COLO668 (cell line): ENCODE results near the gene EDEM3.

Experiments
- DNase-seq: peaks from one replicate; lab custom pipeline; 2025; ENCODE audit not compliant: unreplicated experiment; lab: John Stamatoyannopoulos, UW

EDEM3 gene

DNA sequence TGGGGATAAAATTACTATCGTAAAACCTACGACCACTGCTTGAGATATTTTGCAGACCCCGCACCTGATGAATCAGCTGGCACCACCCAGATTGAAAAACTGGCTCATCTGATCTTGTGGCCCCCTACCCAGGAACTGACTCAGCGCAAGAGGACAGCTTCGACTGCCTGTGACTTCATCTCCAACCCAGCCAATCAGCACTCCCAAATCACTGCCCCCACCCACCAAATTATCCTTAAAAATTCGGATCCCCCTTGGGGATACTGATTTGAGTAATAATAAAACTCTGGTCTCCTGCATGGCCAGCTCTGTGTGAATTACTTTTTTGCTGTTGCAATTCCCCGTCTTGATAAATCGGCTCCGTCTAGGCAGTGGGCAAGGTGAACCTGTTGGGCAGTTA lies 81.4 kb downstream of the EDEM3 start:
- no peak for DNase-seq

GRCh38 chr1:184672013-184672726 lies 82.5 kb downstream of the EDEM3 start:
- no peak for DNase-seq

DNA sequence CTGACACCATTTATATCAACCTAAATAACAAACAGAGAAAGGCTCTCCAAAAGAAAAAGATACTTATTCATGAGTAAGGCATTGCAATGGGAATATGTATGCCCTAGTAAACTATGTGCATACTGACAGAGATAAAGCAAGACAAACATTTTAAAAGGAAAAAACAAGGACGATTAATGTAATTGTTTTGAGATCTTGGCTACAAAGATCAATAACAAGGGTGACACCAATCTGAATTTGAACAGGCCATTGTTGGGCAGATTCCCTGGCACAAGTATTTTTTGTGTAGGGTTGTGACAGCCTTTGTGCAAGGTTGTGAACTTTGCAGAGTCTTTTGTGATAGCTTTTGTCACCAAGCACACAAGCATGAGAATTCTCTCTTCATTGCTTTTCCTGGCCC lies 85.3 kb downstream of the EDEM3 start:
- no peak for DNase-seq

- DNase-seq, result no peak
Measured at GRCh38 chr1:184665360-184665759, 89.3 kb downstream of the EDEM3 start.

DNA sequence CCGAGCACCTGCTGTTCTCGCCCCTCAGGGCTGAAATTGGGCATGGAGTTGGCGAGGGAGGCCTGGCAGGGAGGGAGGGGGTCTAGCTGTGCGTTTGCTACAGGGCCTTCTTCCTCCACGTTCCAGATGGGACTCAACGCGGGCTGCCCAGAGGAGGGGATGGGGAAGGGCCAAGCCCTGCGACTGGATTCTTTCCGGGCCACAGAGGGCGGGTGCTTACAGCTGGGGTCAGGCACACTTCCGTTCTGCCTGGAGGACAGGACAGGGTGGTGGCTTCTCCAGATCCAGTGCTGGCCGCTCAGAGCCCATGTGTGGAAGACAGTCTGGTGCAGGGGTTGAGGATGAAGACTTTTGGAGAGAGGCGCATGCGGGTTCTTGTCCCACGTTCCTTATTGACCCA lies 90.0 kb downstream of the EDEM3 start:
- DNase-seq, result no peak

DNA sequence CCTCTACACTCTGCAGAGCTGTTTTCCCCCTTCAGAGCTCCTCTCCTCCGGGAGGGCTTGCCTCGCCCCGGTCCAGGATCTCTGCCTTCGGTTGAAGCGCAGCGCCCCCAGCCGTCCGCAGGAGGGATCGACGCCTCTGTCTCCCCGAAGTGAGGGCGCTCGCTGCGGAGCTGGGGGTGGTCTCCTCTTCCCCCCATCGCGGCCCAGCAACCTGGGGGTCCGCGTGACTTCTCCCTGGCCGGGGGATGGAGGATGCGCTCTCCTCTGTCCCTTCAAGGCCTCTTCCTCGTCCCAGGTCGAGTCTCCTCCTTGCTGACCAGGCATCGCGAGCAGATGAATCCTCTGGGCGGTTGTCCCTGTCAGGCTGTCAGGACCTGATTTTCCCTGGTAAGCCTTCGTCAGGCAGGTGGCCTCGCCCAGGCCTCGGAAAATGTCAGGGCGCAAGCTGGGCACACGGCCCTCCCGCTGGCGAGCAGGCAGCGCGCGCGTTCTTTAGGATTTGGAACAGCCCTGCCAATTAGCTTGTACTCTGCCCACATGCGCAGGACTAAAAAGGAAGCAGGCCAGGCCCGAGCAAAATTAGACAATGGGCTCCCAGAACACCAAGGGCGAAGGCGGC lies 90.5 kb downstream of the EDEM3 start:
- peak; percentile 74 for DNase-seq

DNA sequence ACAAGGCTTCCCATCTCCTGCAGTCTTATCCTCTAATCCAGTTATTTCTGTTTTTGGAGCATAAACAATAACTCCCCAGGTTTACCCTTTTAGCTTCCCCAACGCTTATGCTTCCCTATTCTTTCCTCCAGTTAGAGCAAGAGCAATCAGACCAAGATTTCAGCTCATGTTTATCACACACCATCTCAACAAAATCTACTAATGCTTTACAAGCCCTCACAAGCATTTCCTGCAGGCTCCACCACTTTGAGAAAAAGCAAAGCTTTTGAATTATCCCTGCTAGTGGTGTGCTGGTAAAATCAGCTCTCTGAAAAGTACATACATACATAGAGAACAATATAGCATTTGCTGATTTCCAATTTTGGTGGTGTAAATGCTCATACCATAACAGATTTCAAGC lies 92.9 kb downstream of the EDEM3 start:
- no peak for DNase-seq

- DNase-seq, result no peak
Measured at GRCh38 chr1:184660462-184661191, 94.0 kb downstream of the EDEM3 start.

GRCh38 chr1:184658055-184658454 lies 96.6 kb downstream of the EDEM3 start:
- DNase-seq, result no peak

- DNase-seq, result no peak
Measured at GRCh38 chr1:184656221-184656620, 98.4 kb downstream of the EDEM3 start.

DNA sequence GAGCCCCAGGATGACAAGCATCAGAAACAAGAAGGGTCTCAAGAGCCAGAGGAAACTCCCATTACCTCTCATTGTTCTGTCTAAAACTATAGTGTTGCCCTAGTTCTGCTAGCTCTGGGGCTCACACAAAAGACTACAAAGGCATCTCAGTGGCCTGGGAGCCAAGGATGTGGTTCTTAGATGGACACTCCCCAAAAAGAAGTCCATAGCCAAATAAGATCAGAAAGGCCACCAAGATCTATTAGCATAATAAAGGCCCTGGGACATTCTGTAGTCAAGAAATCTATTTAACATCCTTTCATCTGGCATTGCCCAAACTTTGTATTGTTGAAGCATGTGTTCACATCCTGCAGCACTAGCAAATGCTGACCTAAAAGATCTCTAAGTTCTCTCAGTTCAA lies 99.5 kb downstream of the EDEM3 start:
- no peak for DNase-seq

DNA sequence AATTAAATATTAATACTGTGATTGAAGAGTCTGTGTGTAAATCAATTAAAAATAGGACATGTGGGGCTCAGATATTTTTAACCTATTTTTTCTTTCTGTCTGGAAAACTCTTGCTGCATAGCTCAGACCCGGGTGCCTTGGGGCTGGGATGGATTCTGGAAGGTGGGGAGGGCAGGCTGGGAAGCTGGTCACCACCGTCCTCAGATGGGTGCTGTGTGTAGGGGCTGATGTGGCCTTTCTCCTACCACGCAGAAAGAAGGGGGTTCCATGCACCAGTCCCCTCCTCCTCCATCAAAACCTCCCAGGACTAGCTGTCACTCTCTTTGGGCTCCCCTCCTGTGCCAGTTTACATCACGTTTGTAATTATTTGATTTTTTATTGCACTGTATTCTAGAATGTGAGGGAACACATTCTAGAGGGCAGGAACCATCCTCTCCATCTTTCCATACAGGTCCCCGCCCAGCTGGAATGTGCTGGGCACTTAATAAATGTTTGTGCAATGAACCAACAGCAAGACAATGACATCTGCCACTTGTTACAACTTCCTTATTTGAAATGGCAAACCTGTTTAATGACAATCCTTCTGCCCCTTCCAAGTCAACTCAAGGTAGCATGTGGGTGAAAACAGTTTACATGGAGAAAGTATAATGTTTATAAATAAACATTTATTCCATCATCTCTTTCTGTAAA lies 104.3 kb downstream of the EDEM3 start:
- no peak for DNase-seq

DNA sequence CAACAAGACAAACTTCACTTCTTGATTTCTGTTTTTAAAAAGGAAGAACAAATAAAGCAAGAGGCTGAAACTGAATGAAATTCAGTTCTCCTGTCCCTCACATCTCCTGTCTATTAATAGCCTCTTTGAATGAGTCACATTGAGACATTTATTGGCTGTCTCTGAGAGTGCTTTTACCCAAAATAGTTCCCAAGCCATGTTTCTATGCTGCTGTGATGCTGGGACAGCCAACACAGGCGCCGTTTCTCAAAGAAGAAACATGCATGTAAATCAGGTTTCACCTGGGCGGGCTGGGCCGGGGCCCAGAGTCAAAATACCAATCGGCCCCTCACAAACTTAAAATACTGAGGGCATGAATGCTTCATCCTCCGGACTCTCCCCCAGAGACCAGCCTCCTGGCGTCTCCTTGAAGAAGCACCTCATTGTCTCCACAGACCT lies 105.2 kb downstream of the EDEM3 start:
- no peak for DNase-seq

- no peak for DNase-seq
Measured at GRCh38 chr1:184648856-184649201, 105.8 kb downstream of the EDEM3 start.

- DNase-seq, result no peak
Measured at GRCh38 chr1:184648160-184648855, 106.3 kb downstream of the EDEM3 start.

GRCh38 chr1:184647471-184647870 lies 107.2 kb downstream of the EDEM3 start:
- DNase-seq, result no peak

DNA sequence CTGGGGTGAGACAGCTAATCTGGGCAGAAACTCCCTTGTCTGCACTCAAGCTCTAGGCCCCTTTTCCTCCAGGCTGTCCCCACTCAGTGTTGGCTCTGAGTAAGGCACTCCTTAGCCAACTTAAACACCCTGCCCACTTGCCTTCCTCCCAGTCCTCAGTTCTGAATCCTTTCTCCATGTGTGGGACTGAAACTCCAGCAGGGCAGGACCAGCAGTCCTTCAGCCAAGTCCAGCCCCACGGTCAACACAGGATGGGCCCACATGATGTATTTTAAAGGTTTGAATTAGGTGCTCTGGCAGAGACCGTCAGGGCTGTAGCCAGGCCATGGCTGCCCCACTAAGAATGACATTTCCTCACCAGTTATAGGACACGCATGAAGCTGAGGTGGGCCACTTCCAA lies 107.8 kb downstream of the EDEM3 start:
- no peak for DNase-seq

GRCh38 chr1:184646178-184646701 lies 108.4 kb downstream of the EDEM3 start:
- DNase-seq, result no peak

GRCh38 chr1:184644771-184645170 lies 109.9 kb downstream of the EDEM3 start:
- no peak for DNase-seq

DNA sequence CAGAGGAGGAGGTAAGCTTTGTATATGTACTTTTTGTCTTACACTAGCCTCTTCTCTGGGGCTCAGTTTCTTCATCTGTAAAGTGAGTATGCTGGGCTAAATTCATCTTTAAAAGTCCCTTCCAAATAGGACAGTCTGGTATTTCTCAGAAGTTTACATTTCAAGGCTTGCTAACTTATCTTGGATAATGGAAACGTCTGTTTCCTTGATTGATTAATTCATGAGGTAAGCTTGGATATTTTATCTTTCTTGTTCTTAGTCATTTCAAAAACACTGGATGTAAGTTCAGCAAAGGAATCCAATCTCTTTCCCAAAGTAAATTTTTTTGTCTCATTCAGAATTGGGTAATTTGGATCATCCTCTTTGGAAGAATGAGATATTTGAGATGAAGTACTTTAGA lies 111.0 kb downstream of the EDEM3 start:
- DNase-seq, result no peak

GRCh38 chr1:184641894-184642293 lies 112.8 kb downstream of the EDEM3 start:
- DNase-seq, result no peak
